ENCODE measurements around the gene THOP1. TPM values are rescaled to one million over a fixed set of nuclear protein-coding genes. Genes with fewer than 3 reads are reported as not detected.

Gene THOP1
- total and polyA plus RNA-seq, 7 donors: 46.0 to 92.2 (median 59.0) TPM

DNA sequence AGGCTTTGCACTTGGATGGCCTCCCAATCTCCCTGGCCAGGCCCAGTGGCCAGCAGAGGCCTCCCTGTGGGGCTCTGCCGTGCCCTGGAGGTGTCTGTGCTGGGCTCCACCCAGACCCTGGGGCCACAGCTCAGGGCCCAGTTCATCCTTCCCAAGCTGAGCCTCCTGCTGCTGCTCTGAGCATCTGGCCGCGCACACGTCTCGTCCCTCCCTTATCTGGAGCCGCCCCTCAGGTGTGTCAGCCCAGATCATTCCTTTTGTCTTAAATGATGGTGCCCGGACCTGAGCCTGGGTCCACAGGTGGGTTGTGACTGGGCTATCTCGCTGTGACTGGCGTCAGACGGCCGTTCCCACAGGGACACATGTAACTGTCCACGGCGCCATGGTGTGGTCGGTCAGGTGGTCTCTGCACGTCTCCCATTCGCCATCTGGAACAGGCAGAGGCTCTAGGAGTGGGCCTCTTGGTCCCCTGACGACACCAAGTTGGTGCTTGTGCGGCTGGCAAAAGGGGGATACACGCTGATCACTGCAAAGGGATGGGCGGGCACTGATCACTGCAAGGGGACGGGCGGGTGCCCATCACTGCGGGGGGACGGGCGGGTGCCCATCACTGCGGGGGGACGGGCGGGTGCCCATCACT lies 20.1 kb downstream of the THOP1 start:
- H3K4me3 ChIP-seq: no peak overlapping the region
- peaks cover 0 to 59% of the 10 kb centered on the region in 2 donors for H3K36me3 ChIP-seq (ENCODE audit: insufficient read depth in 1 of 2, low read depth in 1 of 2)
- no peaks in the 10 kb centered on the region for H3K9me3 ChIP-seq
- ATAC-seq: no peak
- H3K27me3 ChIP-seq (ENCODE audit: insufficient read depth in 3 of 3, low read length in 2 of 3): no peaks in the 10 kb centered on the region
- no peak overlapping the region for H3K27ac ChIP-seq
- WGBS, 3 donors: 95 to 96% (median 96%) methylated on average over 24 to 25 of the region's 28 CpGs
- TF ChIP-seq, protein P1, sequence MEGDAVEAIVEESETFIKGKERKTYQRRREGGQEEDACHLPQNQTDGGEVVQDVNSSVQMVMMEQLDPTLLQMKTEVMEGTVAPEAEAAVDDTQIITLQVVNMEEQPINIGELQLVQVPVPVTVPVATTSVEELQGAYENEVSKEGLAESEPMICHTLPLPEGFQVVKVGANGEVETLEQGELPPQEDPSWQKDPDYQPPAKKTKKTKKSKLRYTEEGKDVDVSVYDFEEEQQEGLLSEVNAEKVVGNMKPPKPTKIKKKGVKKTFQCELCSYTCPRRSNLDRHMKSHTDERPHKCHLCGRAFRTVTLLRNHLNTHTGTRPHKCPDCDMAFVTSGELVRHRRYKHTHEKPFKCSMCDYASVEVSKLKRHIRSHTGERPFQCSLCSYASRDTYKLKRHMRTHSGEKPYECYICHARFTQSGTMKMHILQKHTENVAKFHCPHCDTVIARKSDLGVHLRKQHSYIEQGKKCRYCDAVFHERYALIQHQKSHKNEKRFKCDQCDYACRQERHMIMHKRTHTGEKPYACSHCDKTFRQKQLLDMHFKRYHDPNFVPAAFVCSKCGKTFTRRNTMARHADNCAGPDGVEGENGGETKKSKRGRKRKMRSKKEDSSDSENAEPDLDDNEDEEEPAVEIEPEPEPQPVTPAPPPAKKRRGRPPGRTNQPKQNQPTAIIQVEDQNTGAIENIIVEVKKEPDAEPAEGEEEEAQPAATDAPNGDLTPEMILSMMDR (IDR thresholded peaks at IDR 0.05): no peak
- H3K4me1 ChIP-seq: no peaks in the 10 kb centered on the region
- no peak for DNase-seq
- intact Hi-C loops (cut with DNase I): no loop called here

DNA sequence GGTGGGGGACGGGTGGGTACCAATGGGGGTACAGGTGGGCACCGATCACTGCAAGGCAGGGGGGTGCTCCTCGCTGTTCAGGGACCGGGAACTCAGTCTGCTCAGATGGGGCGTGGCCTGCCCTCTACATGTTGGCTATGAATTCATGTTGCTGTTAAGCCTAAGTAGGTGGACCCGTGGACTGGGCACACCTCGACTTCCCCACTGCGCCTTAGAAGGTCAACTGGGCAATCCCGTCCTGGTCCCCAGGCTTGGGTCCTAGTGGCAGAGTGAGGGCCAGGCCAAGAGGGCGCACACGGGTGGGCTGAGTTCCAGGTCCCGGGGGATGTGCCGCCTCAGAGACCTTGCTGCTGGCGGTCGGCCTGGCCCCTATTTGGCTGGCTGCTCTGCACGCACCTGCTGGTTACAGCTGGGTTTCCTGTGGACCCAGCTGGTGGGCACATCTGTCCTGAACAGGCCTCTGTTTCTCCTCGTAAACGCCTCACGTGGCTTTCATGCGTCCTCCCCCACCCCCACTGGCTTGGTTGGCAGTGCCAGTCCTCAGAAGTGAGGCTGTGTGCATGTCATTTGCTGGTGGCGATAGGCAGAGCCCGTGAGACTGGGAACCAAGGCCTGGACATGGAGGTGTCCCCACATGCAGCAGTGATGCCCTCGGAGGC lies 20.8 kb downstream of the THOP1 start:
- 86 to 90% (median 87%) methylated on average over 22 to 23 of the region's 23 CpGs for WGBS, 3 donors
- no peak overlapping the region for H3K4me3 ChIP-seq
- no peaks in the 10 kb centered on the region for H3K27me3 ChIP-seq (ENCODE audit: insufficient read depth in 3 of 3, low read length in 2 of 3)
- TF ChIP-seq, protein P1 (IDR thresholded peaks at IDR 0.05): no peak
- H3K9me3 ChIP-seq: no peaks in the 10 kb centered on the region
- peaks cover 0 to 57% of the 10 kb centered on the region in 2 donors for H3K36me3 ChIP-seq (ENCODE audit: insufficient read depth in 1 of 2, low read depth in 1 of 2)
- DNase-seq (no peak), ATAC-seq (no peak)
- H3K4me1 ChIP-seq: no peaks in the 10 kb centered on the region
- intact Hi-C loops (cut with DNase I): no loop called here
- H3K27ac ChIP-seq: no peak overlapping the region

DNA sequence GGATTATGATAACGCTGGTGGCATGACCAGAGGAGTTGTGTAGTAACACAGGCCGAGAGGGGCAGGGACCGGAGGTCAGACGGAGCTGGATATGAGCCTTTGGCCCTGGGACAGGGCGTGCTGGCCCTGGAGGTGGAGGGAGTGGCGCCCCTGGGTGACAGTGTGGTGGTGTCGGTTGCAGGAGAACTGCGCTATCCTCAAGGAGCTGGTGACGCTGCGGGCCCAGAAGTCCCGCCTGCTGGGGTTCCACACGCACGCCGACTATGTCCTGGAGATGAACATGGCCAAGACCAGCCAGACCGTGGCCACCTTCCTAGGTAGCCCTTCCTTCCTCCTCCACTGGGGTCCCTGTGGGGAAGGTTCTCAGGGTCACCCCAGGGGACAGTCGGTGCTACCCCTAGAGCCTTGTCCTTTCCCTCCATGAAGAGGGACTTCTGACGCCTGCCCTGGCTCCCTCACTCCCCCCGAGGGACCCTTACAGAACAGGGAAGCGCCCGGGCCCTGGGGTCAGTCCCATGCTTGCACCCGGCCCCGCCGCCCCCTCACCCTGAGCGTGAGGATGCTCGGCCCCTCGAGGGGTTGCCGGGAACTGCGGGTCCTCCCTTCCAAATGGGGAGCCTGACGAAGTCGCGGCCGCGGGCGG lies 21.6 kb downstream of the THOP1 start:
- WGBS, 3 donors: 94 to 98% (median 95%) methylated on average over 33 to 34 of the region's 34 CpGs
- Histone ChIP-seq H3K4me3 (no peak overlapping the region), H3K4me1 (no peaks in the 10 kb centered on the region), H3K9me3 (no peaks in the 10 kb centered on the region), H3K36me3 (ENCODE audit: insufficient read depth in 1 of 2, low read depth in 1 of 2) (peaks cover 0 to 55% of the 10 kb centered on the region in 2 donors), H3K27ac (no peak overlapping the region), H3K27me3 (ENCODE audit: insufficient read depth in 3 of 3, low read length in 2 of 3) (no peaks in the 10 kb centered on the region)
- ATAC-seq (no peak), DNase-seq (no peak)
- TF ChIP-seq, protein P1 (IDR thresholded peaks at IDR 0.05): no peak
- intact Hi-C loops (cut with DNase I): no loop called here

DNA sequence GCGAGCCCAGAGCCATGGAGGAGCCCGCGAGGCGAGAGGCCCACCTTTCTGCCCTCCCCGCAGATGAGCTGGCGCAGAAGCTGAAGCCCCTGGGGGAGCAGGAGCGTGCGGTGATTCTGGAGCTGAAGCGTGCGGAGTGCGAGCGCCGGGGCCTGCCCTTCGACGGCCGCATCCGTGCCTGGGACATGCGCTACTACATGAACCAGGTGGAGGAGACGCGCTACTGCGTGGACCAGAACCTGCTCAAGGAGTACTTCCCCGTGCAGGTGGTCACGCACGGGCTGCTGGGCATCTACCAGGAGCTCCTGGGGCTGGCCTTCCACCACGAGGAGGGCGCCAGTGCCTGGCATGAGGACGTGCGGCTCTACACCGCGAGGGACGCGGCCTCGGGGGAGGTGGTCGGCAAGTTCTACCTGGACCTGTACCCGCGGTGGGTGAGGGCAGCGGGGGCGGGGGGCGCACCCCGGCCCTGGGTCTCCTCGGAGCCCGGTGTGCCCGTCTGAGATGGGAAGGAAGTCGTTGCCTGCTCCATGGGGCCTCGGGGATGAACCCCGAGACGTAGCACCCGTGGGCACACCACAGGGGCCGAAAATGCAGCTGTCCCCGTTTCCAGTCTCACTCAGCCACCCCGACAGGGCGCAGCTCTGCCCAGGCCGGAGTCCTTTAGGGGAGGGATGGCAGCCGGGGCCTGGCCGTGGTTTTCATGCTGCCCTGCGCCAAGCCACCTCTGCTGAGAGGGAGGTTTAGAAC lies 22.3 kb downstream of the THOP1 start:
- H3K9me3 ChIP-seq: no peaks in the 10 kb centered on the region
- H3K4me1 ChIP-seq: no peaks in the 10 kb centered on the region
- no peak overlapping the region for H3K4me3 ChIP-seq
- TF ChIP-seq, protein P1 (IDR thresholded peaks at IDR 0.05): no peak
- no peaks in the 10 kb centered on the region for H3K27me3 ChIP-seq (ENCODE audit: insufficient read depth in 3 of 3, low read length in 2 of 3)
- DNase-seq: no peak
- intact Hi-C loops (cut with DNase I): no loop called here
- WGBS, 3 donors: 95 to 97% (median 96%) methylated on average over 48 to 56 of the region's 56 CpGs
- no peak overlapping the region for H3K27ac ChIP-seq
- no peak for ATAC-seq
- H3K36me3 ChIP-seq (ENCODE audit: insufficient read depth in 1 of 2, low read depth in 1 of 2): peaks cover 0 to 55% of the 10 kb centered on the region in 2 donors
